Spleen (tissue), 11 donors: ENCODE measurements around the gene MYLK4. TPM values are rescaled to one million over a fixed set of nuclear protein-coding genes. Genes with fewer than 3 reads are reported as not detected.
A peak's percentile ranks its signal among the peaks of the same experiment; 100 is the strongest.

Experiments
- DNase-seq: peaks from one replicate; pipeline ENCODE4 v3.0.0-alpha.2; 2020
- H3K27ac ChIP-seq, 8 donors: fragments of 200-600 bp; sonication (generic) in 7 of 8; 1 replicate in 4 of 8; 2 replicates in 4 of 8; pipeline versions ENCODE4 v1.5.0 to v1.8.0; 2016 to 2021; ENCODE audit warnings: inconsistent platforms in 4 of 8, mild to moderate bottlenecking in 4 of 8, moderate library complexity in 1 of 8
- H3K27me3 ChIP-seq, 7 donors: fragments of 200-600 bp; sonication (generic) in 6 of 7; replicated peaks in 1 of 7; 1 replicate in 4 of 7; 2 replicates in 3 of 7; pipeline versions ENCODE4 v1.5.0 to v1.8.0; 2016 to 2021; ENCODE audit warnings: inconsistent platforms in 3 of 7, mild to moderate bottlenecking in 1 of 7
- H3K36me3 ChIP-seq, 6 donors: fragments of 200-600 bp; sonication (generic) in 5 of 6; 1 replicate in 4 of 6; 2 replicates in 2 of 6; pipeline versions ENCODE4 v1.5.0 to v1.8.0; 2016 to 2021; ENCODE audit warnings: inconsistent platforms in 2 of 6
- H3K4me1 ChIP-seq, 6 donors: fragments of 200-600 bp; sonication (generic) in 5 of 6; 1 replicate in 3 of 6; 2 replicates in 3 of 6; pipeline versions ENCODE4 v1.5.0 to v1.8.0; 2016 to 2021; ENCODE audit warnings: inconsistent platforms in 3 of 6
- H3K4me3 ChIP-seq, 8 donors: fragments of 200-600 bp; sonication (generic) in 7 of 8; 1 replicate in 4 of 8; 2 replicates in 4 of 8; pipeline versions ENCODE4 v1.5.0 to v1.8.0; 2016 to 2021; ENCODE audit warnings: inconsistent platforms in 4 of 8, mild to moderate bottlenecking in 4 of 8, moderate library complexity in 2 of 8
- H3K9me3 ChIP-seq, 8 donors: fragments of 200-600 bp; sonication (generic) in 7 of 8; 1 replicate in 4 of 8; 2 replicates in 4 of 8; pipeline versions ENCODE4 v1.5.0 to v1.8.0; 2016 to 2021; ENCODE audit warnings: inconsistent platforms in 4 of 8
- CTCF ChIP-seq, 11 experiments: fragments of 200-600 bp in 7 of 11; fragments of 450-650 bp in 4 of 11; sonication (generic) in 4 of 11; IDR thresholded peaks in 8 of 11; conservative IDR thresholded peaks in 3 of 11; 1 replicate in 7 of 11; 2 replicates in 4 of 11; pipeline versions ENCODE4 v1.4.0 to v1.8.0; 2016 to 2021; ENCODE audit warnings: antibody characterized with exemption in 11 of 11, inconsistent platforms in 4 of 11, mild to moderate bottlenecking in 1 of 11
- POLR2A ChIP-seq, 3 donors: fragments of 450-650 bp; IDR thresholded peaks; one replicate each; pipeline ENCODE4 v1.5.1; 2017; ENCODE audit warnings: antibody characterized with exemption in 3 of 3, mild to moderate bottlenecking in 1 of 3
- POLR2AphosphoS5 ChIP-seq, 3 donors: sonication (generic); formaldehyde crosslinking; IDR thresholded peaks; one replicate each; pipeline ENCODE4 v1.5.1; 2017; ENCODE audit warnings: antibody characterized with exemption in 3 of 3
- WGBS, 5 donors: extraction: QIAGEN DNeasy Blood & Tissue Kit in 3 of 5; methylation state at CpG; one replicate each; pipeline versions ENCODE4 v1.1.5 to v1.1.7; 2013 to 2018; 5-methylcytosine and 5-hydroxymethylcytosine counted together
- intact Hi-C: fragments of 100-400 bp; cut with DNase I; formaldehyde crosslinking; loops from one replicate; pipeline ENCODE4 v1.15.0; 2023; ENCODE audit warnings: low total_unique reads
- polyA plus RNA-seq, 3 donors: library from polyadenylated mRNA; stranded (reverse); fragments of 200-250 nt; gene quantifications; one replicate each; pipeline ENCODE4 v1.2.1, GENCODE V29; 2013
- total RNA-seq, 7 donors: library from RNA; depleted of rRNA in 3 of 7; stranded (reverse); fragments of >200 nt in 3 of 7; fragmentation: NEBNext Ultra II Directional in 4 of 7; extraction: Animal tissue kit (Norgen Biotek cat#: 25700) in 4 of 7; gene quantifications; one replicate each; pipeline versions ENCODE4 v1.1.0 to v1.2.1, GENCODE V29; 2016 to 2021
- donor health status: healthy with polysubstance abuse.
- donor health status: DM: no; HTN: no; CAD: no; lungs with moderate emphysema.
- donor health status: DM: no; HTN: no; CAD: no.
- donor health status: Bipolar disorder and iron deficiency.
- donor health status: healthy.
- donor health status: DM: no; HTN: no; CAD: no.
- donor health status: DM: yes; HTN: yes; CAD: no.

Gene MYLK4
- total and polyA plus RNA-seq, 10 donors, result 0.21 to 1.9 (median 0.76) TPM

GRCh38 chr6:2740581-2740980, 10.1 kb downstream of the MYLK4 start:
- no peaks in the 10 kb centered on the region for H3K9me3 ChIP-seq
- 60 to 81% (median 71%) methylated on average over 5 of the region's 5 CpGs for WGBS, 5 donors
- H3K4me3 ChIP-seq, result no peak overlapping the region
- no peak for DNase-seq
- no peak for TF ChIP-seq POLR2AphosphoS5 (IDR thresholded peaks at IDR 0.05)
- TF ChIP-seq CTCF (IDR thresholded peaks at IDR 0.05 in 8 of 11, conservative IDR thresholded peaks at IDR 0.05 in 3 of 11), result no peak
- TF ChIP-seq POLR2A (IDR thresholded peaks at IDR 0.05), result no peak
- no peak overlapping the region for H3K27ac ChIP-seq
- intact Hi-C loops, result no loop called here
- no peaks in the 10 kb centered on the region for H3K27me3 ChIP-seq
- no peaks in the 10 kb centered on the region for H3K36me3 ChIP-seq
- H3K4me1 ChIP-seq, result peaks cover 0 to 4% (median 0%) of the 10 kb centered on the region in 6 donors

GRCh38 chr6:2739335-2739734, 11.4 kb downstream of the MYLK4 start:
- Histone ChIP-seq H3K27me3 (no peaks in the 10 kb centered on the region), H3K4me1 (peaks cover 0 to 4% (median 0%) of the 10 kb centered on the region in 6 donors), H3K36me3 (no peaks in the 10 kb centered on the region), H3K27ac (no peak overlapping the region), H3K4me3 (no peak overlapping the region), H3K9me3 (no peaks in the 10 kb centered on the region)
- intact Hi-C loops, result no loop called here
- 87 to 94% (median 92%) methylated on average over 4 of the region's 4 CpGs for WGBS, 5 donors
- DNase-seq, result no peak
- no peak for TF ChIP-seq POLR2A (IDR thresholded peaks at IDR 0.05)

- TF ChIP-seq POLR2AphosphoS5 (IDR thresholded peaks at IDR 0.05), result no peak
- peak; percentile 20 to 70 (median 55) for TF ChIP-seq CTCF (IDR thresholded peaks at IDR 0.05 in 8 of 11, conservative IDR thresholded peaks at IDR 0.05 in 3 of 11)
- intact Hi-C loops, result no loop called here
- no peaks in the 10 kb centered on the region for H3K27me3 ChIP-seq
- no peak overlapping the region for H3K4me3 ChIP-seq
- H3K4me1 ChIP-seq, result peaks cover 0 to 4% (median 0%) of the 10 kb centered on the region in 6 donors
- no peak overlapping the region for H3K27ac ChIP-seq
- H3K9me3 ChIP-seq, result no peaks in the 10 kb centered on the region
- 25 to 36% (median 29%) methylated on average over 5 of the region's 5 CpGs for WGBS, 5 donors
- DNase-seq, result no peak
- H3K36me3 ChIP-seq, result no peaks in the 10 kb centered on the region
Observed at GRCh38 chr6:2738373-2738979, 12.2 kb downstream of the MYLK4 start.

- peaks cover 0 to 4% (median 0%) of the 10 kb centered on the region in 6 donors for H3K4me1 ChIP-seq
- H3K4me3 ChIP-seq, result no peak overlapping the region
- H3K27ac ChIP-seq, result no peak overlapping the region
- DNase-seq, result no peak
- no peaks in the 10 kb centered on the region for H3K36me3 ChIP-seq
- TF ChIP-seq CTCF (IDR thresholded peaks at IDR 0.05 in 8 of 11, conservative IDR thresholded peaks at IDR 0.05 in 3 of 11) (no peak), POLR2AphosphoS5 (IDR thresholded peaks at IDR 0.05) (no peak), POLR2A (IDR thresholded peaks at IDR 0.05) (no peak)
- WGBS, 5 donors, result 13 to 52% (median 46%) methylated on average over 3 of the region's 3 CpGs
- intact Hi-C loops, result no loop called here
- no peaks in the 10 kb centered on the region for H3K9me3 ChIP-seq
- H3K27me3 ChIP-seq, result no peaks in the 10 kb centered on the region
Observed at GRCh38 chr6:2737885-2738284, 12.8 kb downstream of the MYLK4 start.
